Duodenal mucosa (tissue), 2 donors: ENCODE results near the gene GPR35.

Experiments used
- H3K27ac ChIP-seq: one replicate; pipeline ENCODE4 v1.7.0; 2013; ENCODE audit warnings: low read depth, low read length
- H3K27me3 ChIP-seq, 2 donors: one replicate each; pipeline ENCODE4 v1.7.0; 2013; ENCODE audit warnings: low read length in 2 of 2, control low read depth in 1 of 2; ENCODE audit not compliant: insufficient read depth in 2 of 2, control insufficient read depth in 1 of 2
- H3K36me3 ChIP-seq, 2 donors: one replicate each; pipeline ENCODE4 v1.7.0; 2013; ENCODE audit warnings: low read length in 2 of 2, control low read depth in 1 of 2; ENCODE audit not compliant: insufficient read depth in 2 of 2, control insufficient read depth in 1 of 2
- H3K4me1 ChIP-seq, 2 donors: one replicate each; pipeline ENCODE4 v1.7.0; 2013; ENCODE audit warnings: low read length in 2 of 2, control low read depth in 1 of 2; ENCODE audit not compliant: insufficient read depth in 2 of 2, control insufficient read depth in 1 of 2
- H3K4me3 ChIP-seq, 2 donors: one replicate each; pipeline ENCODE4 v1.7.0; 2013; ENCODE audit warnings: low read length in 2 of 2, low read depth in 1 of 2
- H3K9ac ChIP-seq, 2 donors: one replicate each; pipeline ENCODE4 v1.7.0; 2013; ENCODE audit warnings: low read length in 2 of 2, low read depth in 1 of 2
- H3K9me3 ChIP-seq, 2 donors: one replicate each; pipeline ENCODE4 v1.7.0; 2013; ENCODE audit warnings: low read length in 2 of 2, control low read depth in 1 of 2; ENCODE audit not compliant: control insufficient read depth in 1 of 2

Gene GPR35

GRCh38 chr2:240637901-240638345 is 12.6 kb downstream of the GPR35 start:
- no peaks in the 10 kb centered on the region for H3K4me1 ChIP-seq
- no peaks in the 10 kb centered on the region for H3K27me3 ChIP-seq
- H3K27ac ChIP-seq: no peak overlapping the region
- H3K36me3 ChIP-seq: no peaks in the 10 kb centered on the region
- no peak overlapping the region for H3K9ac ChIP-seq
- H3K4me3 ChIP-seq: no peak overlapping the region
- peaks cover 0 to 5% of the 10 kb centered on the region in 2 donors for H3K9me3 ChIP-seq

DNA sequence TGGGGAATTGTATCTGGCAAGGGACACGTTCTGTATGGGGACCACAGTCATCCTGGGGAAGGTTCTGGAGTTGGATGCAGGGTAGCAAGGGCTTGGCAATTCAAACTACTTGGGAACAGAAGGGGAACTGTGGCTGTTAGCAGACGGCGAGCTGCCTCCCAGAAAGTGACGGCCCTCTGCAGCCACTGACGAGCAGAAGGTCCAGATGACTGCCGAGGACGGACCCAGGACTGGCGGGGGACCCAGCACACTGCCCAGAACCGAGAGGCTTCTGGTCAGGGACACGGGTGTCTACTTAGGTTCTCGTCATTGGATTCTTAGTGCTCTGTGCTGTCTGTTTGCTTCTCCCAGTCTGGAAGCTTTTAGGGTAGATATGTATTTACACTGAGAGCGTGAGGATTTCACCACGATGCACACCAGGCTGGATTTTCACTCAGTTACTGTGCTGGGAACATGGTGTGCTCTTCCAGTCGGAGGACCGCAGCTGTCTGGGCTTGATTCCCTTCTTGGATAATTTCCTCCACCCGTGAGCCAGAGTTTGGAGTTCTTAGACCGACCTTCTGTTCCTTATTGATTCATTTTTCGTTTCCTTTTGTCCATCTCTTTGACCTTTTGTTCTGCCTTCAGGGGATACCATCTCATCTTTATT is 13.4 kb downstream of the GPR35 start:
- H3K9ac ChIP-seq: no peak overlapping the region
- no peaks in the 10 kb centered on the region for H3K27me3 ChIP-seq
- no peak overlapping the region for H3K27ac ChIP-seq
- no peaks in the 10 kb centered on the region for H3K4me1 ChIP-seq
- H3K4me3 ChIP-seq: no peak overlapping the region
- no peaks in the 10 kb centered on the region for H3K36me3 ChIP-seq
- peaks cover 0 to 5% of the 10 kb centered on the region in 2 donors for H3K9me3 ChIP-seq

DNA sequence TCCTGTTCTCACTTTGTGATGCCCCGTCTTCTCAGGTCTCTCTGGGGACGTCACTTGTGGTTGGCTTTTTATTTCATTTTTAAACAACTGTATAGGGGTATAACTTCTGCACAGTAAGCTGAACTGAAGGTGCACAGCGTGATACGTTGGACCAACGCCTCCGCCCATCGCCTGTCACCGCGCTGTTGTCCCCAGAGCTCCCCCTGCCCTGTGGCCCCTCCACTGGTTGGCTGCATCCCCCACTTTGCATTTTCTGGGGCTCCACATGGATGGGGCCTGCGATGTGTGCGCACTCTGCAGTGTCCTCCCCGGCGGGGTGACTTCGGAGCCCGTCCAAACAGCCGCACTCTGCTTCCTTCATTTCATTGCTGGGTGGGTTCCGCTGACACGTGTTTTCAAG is 14.3 kb downstream of the GPR35 start:
- Histone ChIP-seq H3K9me3 (no peaks in the 10 kb centered on the region), H3K4me3 (no peak overlapping the region), H3K9ac (no peak overlapping the region), H3K36me3 (no peaks in the 10 kb centered on the region), H3K27me3 (peaks cover 0 to 6% of the 10 kb centered on the region in 2 donors), H3K27ac (no peak overlapping the region), H3K4me1 (no peaks in the 10 kb centered on the region)

GRCh38 chr2:240640939-240641338 is 15.7 kb downstream of the GPR35 start:
- H3K9ac ChIP-seq: no peak overlapping the region
- H3K27me3 ChIP-seq: peaks cover 0 to 6% of the 10 kb centered on the region in 2 donors
- no peaks in the 10 kb centered on the region for H3K9me3 ChIP-seq
- H3K4me1 ChIP-seq: no peaks in the 10 kb centered on the region
- H3K36me3 ChIP-seq: no peaks in the 10 kb centered on the region
- no peak overlapping the region for H3K27ac ChIP-seq
- H3K4me3 ChIP-seq: no peak overlapping the region

GRCh38 chr2:240642061-240642805 is 17.0 kb downstream of the GPR35 start:
- Histone ChIP-seq H3K4me1 (no peaks in the 10 kb centered on the region), H3K36me3 (no peaks in the 10 kb centered on the region), H3K9ac (no peak overlapping the region), H3K9me3 (no peaks in the 10 kb centered on the region), H3K27me3 (peaks cover 2 to 8% of the 10 kb centered on the region in 2 donors), H3K27ac (no peak overlapping the region), H3K4me3 (no peak overlapping the region)

DNA sequence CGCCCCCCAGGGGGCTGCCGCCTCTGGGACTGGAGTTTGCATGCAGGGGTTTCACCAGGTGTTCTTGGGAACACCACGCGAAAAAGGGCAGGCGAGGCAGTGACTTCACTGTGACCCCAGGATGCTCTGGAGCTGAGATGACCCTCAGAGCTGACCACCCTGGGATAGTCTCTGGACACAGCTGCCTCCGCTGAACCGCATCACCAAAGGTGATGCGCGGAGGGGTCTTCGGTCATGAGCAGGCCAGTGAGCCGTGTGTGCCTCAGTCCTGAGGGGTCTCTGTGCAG is 17.5 kb downstream of the GPR35 start:
- Histone ChIP-seq H3K4me3 (no peak overlapping the region), H3K27ac (no peak overlapping the region), H3K36me3 (no peaks in the 10 kb centered on the region), H3K27me3 (peaks cover 7 to 10% of the 10 kb centered on the region in 2 donors), H3K9ac (no peak overlapping the region), H3K9me3 (no peaks in the 10 kb centered on the region), H3K4me1 (no peaks in the 10 kb centered on the region)

DNA sequence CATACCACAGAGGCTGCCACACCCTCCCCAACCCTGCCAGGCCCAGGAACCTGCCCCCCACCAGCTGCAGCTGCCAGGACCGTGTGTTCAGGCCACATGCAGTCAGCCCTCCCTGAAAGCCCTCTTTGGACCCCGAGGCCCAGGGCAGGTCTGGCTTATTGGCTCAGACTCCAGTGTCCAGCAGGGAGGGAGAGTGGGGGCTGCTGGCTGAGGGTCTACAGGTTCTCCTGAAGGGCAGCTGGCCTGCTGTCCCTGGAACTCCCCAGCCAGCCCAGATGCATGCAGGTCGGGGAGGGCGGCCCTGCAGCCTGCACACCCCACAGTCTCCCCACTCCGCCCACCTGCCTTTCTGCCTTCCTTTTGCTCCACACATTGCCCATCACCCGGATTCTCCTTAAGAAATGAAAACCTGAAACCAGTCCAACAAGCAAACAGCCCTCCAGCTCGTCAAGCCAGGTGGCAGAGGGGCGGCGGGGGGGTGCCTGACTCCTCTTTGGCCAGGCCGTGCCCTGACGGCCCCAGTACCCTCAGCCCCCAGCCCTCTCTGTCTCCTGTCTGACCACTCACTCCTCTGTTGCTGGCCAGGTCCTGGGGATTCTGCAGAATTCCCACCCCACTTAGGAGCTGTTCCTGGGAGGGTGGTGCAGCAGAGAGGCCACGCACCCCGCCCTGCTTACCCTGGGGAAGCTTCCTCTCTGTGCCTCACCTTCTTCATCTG is 18.0 kb downstream of the GPR35 start:
- no peak overlapping the region for H3K4me3 ChIP-seq
- no peak overlapping the region for H3K27ac ChIP-seq
- H3K4me1 ChIP-seq: no peaks in the 10 kb centered on the region
- H3K36me3 ChIP-seq: no peaks in the 10 kb centered on the region
- H3K9me3 ChIP-seq: no peaks in the 10 kb centered on the region
- H3K9ac ChIP-seq: no peak overlapping the region
- peaks cover 12 to 14% of the 10 kb centered on the region in 2 donors for H3K27me3 ChIP-seq

DNA sequence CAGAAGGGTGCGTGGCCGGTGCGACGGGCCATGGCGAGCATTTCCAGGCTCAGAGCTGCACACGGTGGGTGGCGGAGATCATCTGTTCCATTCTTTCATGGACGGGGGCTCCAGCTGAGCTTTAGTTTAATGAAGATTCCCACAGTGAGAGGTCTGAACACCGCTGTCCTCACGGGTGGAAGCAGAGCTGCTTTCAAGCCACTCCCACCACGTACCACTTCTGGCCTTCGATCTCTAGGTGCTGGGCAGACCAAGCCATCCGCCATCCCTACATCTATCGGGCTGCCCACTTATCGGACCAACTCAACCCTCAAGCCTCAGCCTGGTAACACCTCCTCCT is 18.5 kb downstream of the GPR35 start:
- H3K36me3 ChIP-seq: no peaks in the 10 kb centered on the region
- H3K4me1 ChIP-seq: no peaks in the 10 kb centered on the region
- H3K27me3 ChIP-seq: peaks cover 15 to 19% of the 10 kb centered on the region in 2 donors
- H3K27ac ChIP-seq: no peak overlapping the region
- H3K9me3 ChIP-seq: no peaks in the 10 kb centered on the region
- H3K4me3 ChIP-seq: no peak overlapping the region
- H3K9ac ChIP-seq: no peak overlapping the region

DNA sequence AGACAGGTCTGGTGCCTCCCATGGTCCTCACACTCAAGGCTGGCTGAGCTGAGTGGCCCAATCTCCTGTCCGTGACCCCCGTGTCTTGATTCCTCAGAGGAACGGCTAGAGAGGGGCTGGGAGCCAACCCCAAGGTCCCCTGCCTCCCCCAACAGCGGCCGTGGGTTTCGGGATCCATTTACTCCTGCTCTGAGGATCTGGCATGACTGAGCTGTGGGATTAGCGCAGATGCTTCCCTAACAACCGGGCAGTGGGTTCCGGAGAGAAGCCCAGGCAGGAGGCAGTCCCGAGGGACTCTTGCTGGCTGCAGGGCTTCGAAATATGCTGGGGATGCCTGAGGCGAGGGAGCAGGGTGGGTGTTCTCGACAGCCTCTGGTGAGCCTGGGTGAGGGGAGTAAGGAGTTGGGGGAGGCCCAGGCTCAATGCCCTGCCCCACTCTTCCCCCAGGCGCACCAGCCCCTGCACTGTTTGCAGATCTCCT is 18.9 kb downstream of the GPR35 start:
- H3K27me3 ChIP-seq: peaks cover 19 to 23% of the 10 kb centered on the region in 2 donors
- H3K27ac ChIP-seq: no peak overlapping the region
- H3K4me1 ChIP-seq: no peaks in the 10 kb centered on the region
- H3K9ac ChIP-seq: no peak overlapping the region
- no peaks in the 10 kb centered on the region for H3K36me3 ChIP-seq
- H3K9me3 ChIP-seq: no peaks in the 10 kb centered on the region
- no peak overlapping the region for H3K4me3 ChIP-seq

GRCh38 chr2:240644859-240645301 is 19.6 kb downstream of the GPR35 start:
- H3K36me3 ChIP-seq: no peaks in the 10 kb centered on the region
- no peaks in the 10 kb centered on the region for H3K4me1 ChIP-seq
- H3K27me3 ChIP-seq: peaks cover 19 to 26% of the 10 kb centered on the region in 2 donors
- no peak overlapping the region for H3K27ac ChIP-seq
- H3K9me3 ChIP-seq: no peaks in the 10 kb centered on the region
- no peak overlapping the region for H3K4me3 ChIP-seq
- no peak overlapping the region for H3K9ac ChIP-seq
